Large intestine (tissue), 3 donors: ENCODE measurements around the gene ZSWIM5. TPM values are rescaled to one million over a fixed set of nuclear protein-coding genes. Genes with fewer than 3 reads are reported as not detected.
"Not testable (repeated sequence)": the region's sequence is repeated elsewhere in the genome, so short reads cannot be mapped to it uniquely, and the experiment has no call there.

ENCODE experiments used
- DNase-seq, 2 donors: peaks; one replicate each; pipeline versions ENCODE4 v3.0.0 to v3.0.0-alpha.2; 2013
- H3K27ac ChIP-seq: one replicate; pipeline ENCODE4 v1.5.1; 2013; ENCODE audit warnings: low read length
- H3K27me3 ChIP-seq: 2 replicates; pipeline ENCODE4 v1.6.1; 2013; ENCODE audit warnings: low read length; ENCODE audit not compliant: control insufficient read depth, insufficient read depth
- H3K36me3 ChIP-seq: 2 replicates; pipeline ENCODE4 v1.6.1; 2013; ENCODE audit warnings: low read length; ENCODE audit not compliant: control insufficient read depth, insufficient read depth
- H3K4me1 ChIP-seq: one replicate; pipeline ENCODE4 v1.6.1; 2013; ENCODE audit warnings: low read length; ENCODE audit not compliant: control insufficient read depth, insufficient read depth
- H3K4me3 ChIP-seq: one replicate; pipeline ENCODE4 v1.5.1; 2013; ENCODE audit warnings: low read length
- H3K9me3 ChIP-seq: one replicate; pipeline ENCODE4 v1.6.1; 2013; ENCODE audit warnings: mild to moderate bottlenecking, low read depth, low read length, moderate library complexity; ENCODE audit not compliant: control insufficient read depth
- WGBS: methylation state at CpG from one replicate; pipeline ENCODE4 v1.1.5; 2013; ENCODE audit warnings: low lambda C conversion rate; ENCODE audit not compliant: insufficient coverage; 5-methylcytosine and 5-hydroxymethylcytosine counted together
- polyA plus RNA-seq: library from polyadenylated mRNA; unstranded; fragments of 120-200 nt; gene quantifications from one replicate; pipeline ENCODE4 v1.2.1, GENCODE V29; 2013

Gene ZSWIM5
- polyA plus RNA-seq, 1 donor: 9.3 TPM

DNA sequence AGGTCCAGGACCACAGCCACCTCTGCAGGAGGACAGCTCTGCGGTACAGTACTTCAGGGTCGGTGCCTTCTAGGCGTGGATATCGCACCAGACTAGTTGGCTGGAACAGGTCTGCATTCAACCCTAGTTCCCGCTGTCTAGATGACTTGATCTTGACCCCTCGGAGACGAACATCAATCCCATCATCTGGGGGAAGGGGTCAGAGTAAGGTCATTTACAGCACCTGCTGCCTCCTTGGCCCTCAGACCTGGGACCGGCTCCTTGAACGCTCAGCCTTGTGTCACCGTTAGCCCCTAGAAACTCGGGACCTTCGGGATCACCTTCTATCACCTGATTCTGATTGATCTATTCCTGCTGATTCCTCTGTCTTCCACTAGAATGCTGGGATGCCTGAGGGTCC lies 197.9 kb downstream of the ZSWIM5 start:
- Histone ChIP-seq H3K27ac (no peak overlapping the region), H3K4me1 (peaks cover 22% of the 10 kb centered on the region), H3K27me3 (no peaks in the 10 kb centered on the region), H3K9me3 (no peaks in the 10 kb centered on the region), H3K4me3 (no peak overlapping the region), H3K36me3 (peaks cover 65% of the 10 kb centered on the region)
- DNase-seq: no peak
- no CpG with 5 or more reads among the region's 12 CpGs for WGBS

- H3K36me3 ChIP-seq: peaks cover 67% of the 10 kb centered on the region
- H3K27ac ChIP-seq: no peak overlapping the region
- DNase-seq: no peak
- WGBS: no CpG with 5 or more reads among the region's 3 CpGs
- H3K4me1 ChIP-seq: peaks cover 25% of the 10 kb centered on the region
- no peaks in the 10 kb centered on the region for H3K9me3 ChIP-seq
- H3K27me3 ChIP-seq: no peaks in the 10 kb centered on the region
- H3K4me3 ChIP-seq: no peak overlapping the region
Observed at GRCh38 chr1:45008076-45008475, 198.3 kb downstream of the ZSWIM5 start.

- Histone ChIP-seq H3K9me3 (no peaks in the 10 kb centered on the region), H3K4me1 (peaks cover 27% of the 10 kb centered on the region), H3K27me3 (no peaks in the 10 kb centered on the region), H3K27ac (no peak overlapping the region), H3K36me3 (peaks cover 73% of the 10 kb centered on the region), H3K4me3 (no peak overlapping the region)
- no peak for DNase-seq
- WGBS: no CpG with 5 or more reads among the region's 11 CpGs
Observed at GRCh38 chr1:45007311-45007710, 199.1 kb downstream of the ZSWIM5 start.

DNA sequence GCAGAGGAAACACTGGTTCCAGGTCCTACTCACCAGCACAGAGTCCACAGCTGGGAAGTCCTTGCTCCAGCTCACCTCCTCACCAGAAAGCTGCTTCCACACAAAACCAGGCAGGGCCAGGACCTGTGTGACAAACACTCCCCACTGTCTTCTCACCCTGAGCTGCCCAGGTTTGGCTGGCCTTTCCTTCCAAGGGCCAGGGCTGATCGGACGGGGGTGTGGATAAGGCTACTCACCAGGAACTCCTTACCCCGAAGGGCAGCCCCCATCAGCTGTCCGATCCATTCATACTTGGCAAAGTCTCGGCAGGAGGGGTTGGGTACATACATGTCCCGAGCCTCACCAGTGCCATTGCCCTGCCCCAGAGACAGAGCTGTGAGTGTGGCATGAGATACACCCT lies 200.6 kb downstream of the ZSWIM5 start:
- Histone ChIP-seq H3K27ac (no peak overlapping the region), H3K27me3 (no peaks in the 10 kb centered on the region), H3K36me3 (peaks cover 82% of the 10 kb centered on the region), H3K4me3 (no peak overlapping the region), H3K9me3 (no peaks in the 10 kb centered on the region), H3K4me1 (peaks cover 24% of the 10 kb centered on the region)
- WGBS: no CpG with 5 or more reads among the region's 6 CpGs
- no peak for DNase-seq

DNA sequence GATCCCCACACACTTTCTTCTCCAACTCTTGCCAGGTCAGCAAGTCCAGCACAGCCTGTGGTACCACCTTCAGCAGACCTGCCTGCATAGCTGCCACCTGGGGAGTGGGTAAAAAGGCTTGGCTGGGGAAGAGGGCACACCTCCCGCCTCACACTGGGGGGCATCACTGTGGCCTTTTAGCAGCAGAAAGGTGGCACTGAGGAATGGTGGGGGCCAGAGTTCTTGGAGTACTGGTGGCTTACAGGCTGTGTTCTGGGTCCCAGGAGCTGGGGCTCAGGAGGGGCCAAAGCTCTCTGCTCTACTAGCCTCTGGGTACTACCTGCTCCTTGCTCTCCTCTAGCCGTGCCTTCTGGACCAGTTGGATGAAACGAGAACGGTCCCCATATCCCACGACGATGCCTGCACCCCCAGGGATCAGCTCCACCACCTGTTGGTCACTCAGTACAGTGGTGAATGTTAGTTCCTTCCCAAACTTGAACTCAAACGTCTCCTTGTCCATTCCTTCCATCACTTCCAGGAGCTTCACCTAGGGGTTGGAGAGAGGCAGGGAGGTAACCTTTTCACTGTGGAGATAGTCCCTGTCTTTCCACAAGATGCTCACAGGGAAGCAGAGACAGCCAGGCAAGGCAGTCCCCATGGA lies 202.0 kb downstream of the ZSWIM5 start:
- WGBS: no CpG with 5 or more reads among the region's 7 CpGs
- no peak for DNase-seq
- Histone ChIP-seq H3K4me3 (no peak overlapping the region), H3K27me3 (no peaks in the 10 kb centered on the region), H3K36me3 (peaks cover 76% of the 10 kb centered on the region), H3K4me1 (peaks cover 17% of the 10 kb centered on the region), H3K27ac (no peak overlapping the region), H3K9me3 (no peaks in the 10 kb centered on the region)

GRCh38 chr1:45003741-45004140 lies 202.7 kb downstream of the ZSWIM5 start:
- Histone ChIP-seq H3K36me3 (peaks cover 70% of the 10 kb centered on the region), H3K27me3 (no peaks in the 10 kb centered on the region), H3K4me3 (no peak overlapping the region), H3K27ac (no peak overlapping the region), H3K9me3 (no peaks in the 10 kb centered on the region), H3K4me1 (peaks cover 15% of the 10 kb centered on the region)
- DNase-seq: no peak
- no CpG with 5 or more reads among the region's 14 CpGs for WGBS

DNA sequence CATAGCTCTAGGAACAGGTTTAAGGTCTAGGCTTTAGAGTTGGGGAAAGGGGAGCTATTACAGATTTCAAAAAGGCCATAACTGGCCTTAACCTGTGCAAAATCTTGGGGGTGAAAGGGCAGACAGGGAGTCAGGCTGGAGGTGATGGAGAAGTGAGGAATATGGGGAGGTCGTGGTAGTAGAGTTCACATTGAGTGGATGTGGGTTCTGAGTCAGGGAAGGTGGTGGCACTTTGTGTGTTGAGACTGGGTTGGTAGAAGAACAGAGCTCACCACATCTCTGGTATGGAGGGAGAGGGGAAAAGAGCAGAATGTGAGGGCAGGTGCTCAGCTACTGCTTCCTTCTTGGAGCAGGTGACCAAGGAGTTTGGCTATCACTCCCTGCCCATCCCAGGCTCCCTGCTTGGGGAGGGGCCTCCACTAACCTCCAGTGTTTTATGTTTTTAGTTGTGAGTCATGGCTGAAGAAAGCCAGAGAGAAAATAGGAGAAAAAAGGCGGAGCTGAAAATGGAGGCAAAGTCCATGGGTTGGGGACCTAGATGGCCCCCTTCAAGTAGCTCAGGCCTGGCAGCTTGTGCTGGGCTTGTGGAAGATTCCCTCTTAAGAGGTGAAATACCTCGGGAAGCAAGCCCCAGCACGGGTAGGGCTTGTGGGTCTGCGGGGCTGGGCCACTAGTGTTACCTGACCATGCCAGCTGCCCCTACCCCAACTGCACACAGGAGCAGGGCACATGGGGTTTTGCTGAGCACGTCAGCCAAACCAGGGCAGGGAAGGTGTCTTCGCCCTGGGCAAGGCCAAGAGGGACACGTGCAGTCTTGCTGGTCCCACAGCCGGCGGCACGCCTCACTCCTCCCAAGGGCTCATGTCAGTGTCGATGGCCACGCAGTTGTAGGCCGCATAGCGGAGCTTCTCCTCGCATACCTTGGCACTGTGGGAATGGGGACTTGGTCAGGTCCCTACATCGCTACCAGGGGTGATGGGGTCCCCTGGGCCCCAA lies 203.5 kb downstream of the ZSWIM5 start:
- DNase-seq: peak; percentile 47 to 86
- H3K27ac ChIP-seq: peak overlapping the region; percentile 51
- H3K36me3 ChIP-seq: peaks cover 62% of the 10 kb centered on the region
- no peak overlapping the region for H3K4me3 ChIP-seq
- WGBS: no CpG with 5 or more reads among the region's 17 CpGs
- no peaks in the 10 kb centered on the region for H3K27me3 ChIP-seq
- H3K9me3 ChIP-seq: no peaks in the 10 kb centered on the region
- H3K4me1 ChIP-seq: peaks cover 15% of the 10 kb centered on the region

- not testable (repeated sequence) for H3K27ac ChIP-seq, DNase-seq, H3K27me3 ChIP-seq, H3K4me3 ChIP-seq, H3K9me3 ChIP-seq
- no CpG with 5 or more reads among the region's 8 CpGs for WGBS
- Histone ChIP-seq H3K36me3 (peaks cover 48% of the 10 kb centered on the region), H3K4me1 (peaks cover 15% of the 10 kb centered on the region)
Observed at GRCh38 chr1:45001576-45001975, 204.8 kb downstream of the ZSWIM5 start.

DNA sequence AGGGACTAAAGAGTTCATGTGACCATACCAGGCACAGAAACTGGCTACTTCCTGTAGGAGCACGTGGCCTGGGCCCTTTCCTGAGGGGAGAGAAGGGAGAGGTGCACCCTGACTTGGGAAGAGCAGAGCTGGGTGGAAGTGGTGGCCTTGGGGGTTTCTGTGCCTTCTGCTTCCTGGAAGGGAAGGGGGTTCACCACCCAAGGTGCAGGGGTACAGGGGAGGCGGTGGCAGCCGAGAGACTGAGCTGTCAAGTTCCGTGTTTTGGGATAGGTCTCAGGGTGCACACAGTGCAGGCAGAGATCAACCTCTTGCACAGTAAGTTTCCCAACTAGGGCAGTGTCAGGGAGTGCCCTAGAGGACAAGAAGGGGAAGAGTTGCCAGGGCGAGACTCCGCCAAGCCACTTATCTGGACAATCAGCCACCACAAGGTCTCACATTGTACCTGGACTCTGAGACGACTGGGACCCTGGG lies 205.4 kb downstream of the ZSWIM5 start:
- H3K9me3 ChIP-seq: no peaks in the 10 kb centered on the region
- no CpG with 5 or more reads among the region's 7 CpGs for WGBS

GRCh38 chr1:44999232-44999631 lies 207.2 kb downstream of the ZSWIM5 start:
- Histone ChIP-seq H3K4me1 (peaks cover 15% of the 10 kb centered on the region), H3K27ac (no peak overlapping the region)
- 70% methylated on average over 2 of the region's 3 CpGs for WGBS

More for the DNA sequence above, 205.4 kb downstream of the ZSWIM5 start:
- Histone ChIP-seq H3K27me3 (no peaks in the 10 kb centered on the region), H3K4me3 (no peak overlapping the region), H3K4me1 (peaks cover 15% of the 10 kb centered on the region), H3K27ac (no peak overlapping the region), H3K36me3 (peaks cover 44% of the 10 kb centered on the region)
- peak in 1 of 2 donors; percentile 23 for DNase-seq

More at GRCh38 chr1:44999232-44999631, 207.2 kb downstream of the ZSWIM5 start:
- Histone ChIP-seq H3K27me3 (no peaks in the 10 kb centered on the region), H3K36me3 (peaks cover 26% of the 10 kb centered on the region), H3K9me3 (no peaks in the 10 kb centered on the region), H3K4me3 (no peak overlapping the region)
- no peak for DNase-seq
